ENCODE results near the gene SNRPD1. TPM values are rescaled to one million over a fixed set of nuclear protein-coding genes. Genes with fewer than 3 reads are reported as not detected.

SNRPD1 gene
- total and polyA plus RNA-seq, 9 of the 15 experiments (the other 6 are each of a cell fraction or from before 2014, with no cell fraction given): 186 to 1,063 (median 313) TPM

DNA sequence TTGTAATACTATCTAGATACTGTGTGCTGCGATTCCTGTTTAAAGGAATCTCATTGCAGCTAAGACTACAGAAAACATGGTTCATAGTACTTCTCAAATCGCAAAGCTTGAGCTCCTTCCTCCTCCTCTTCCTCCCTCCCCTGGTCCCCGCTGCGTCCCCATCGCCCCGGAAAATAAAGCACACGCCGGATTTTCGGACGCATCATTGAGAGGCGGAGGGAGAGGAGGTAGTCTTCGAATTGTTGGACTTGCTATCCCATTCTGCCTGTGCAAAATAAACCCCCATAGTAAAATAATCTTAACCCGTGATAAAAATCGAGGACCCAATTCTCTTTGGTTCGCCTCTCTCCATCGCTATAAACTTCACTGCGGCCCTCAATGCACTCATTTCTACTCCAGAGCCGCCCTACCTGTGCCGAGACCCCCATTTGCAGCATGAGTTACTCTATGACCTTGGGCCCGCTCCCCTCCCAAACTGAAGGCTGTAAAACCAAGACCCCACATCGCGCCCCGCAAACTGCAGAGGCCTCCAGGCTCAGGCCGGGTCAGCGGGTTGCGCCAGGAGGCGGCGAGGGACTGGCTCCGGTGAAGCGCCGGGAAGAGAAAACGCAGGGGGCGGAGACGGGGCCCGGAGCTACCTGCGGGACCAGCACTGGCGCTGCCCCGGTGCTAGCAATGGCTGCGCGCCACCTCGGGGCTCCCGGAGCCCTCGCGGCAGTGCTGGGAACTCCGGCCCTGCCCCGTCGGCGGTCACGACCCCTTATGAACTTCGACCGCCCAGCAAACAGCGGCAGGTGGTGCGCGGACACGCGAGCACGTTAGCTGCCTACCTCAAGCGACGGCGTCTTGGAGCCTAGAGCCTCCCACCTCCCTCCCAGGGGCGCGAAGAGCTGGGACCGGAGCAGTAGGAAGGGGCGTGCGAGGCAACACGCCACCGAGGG lies 12.3 kb upstream of the SNRPD1 start (continued):
- TF ChIP-seq JUND (IDR thresholded peaks at IDR 0.05; ENCODE audit: borderline replicate concordance, low read depth, low read length): 0 out of 2 replicates have a peak, but pooled peaks have one; percentile 14
- TF ChIP-seq JUND (tag; IDR thresholded peaks at IDR 0.05; ENCODE audit: borderline replicate concordance, low read depth, low read length): no peak
- no peak for TF ChIP-seq FOXM1 (IDR thresholded peaks at IDR 0.05; ENCODE audit: low read depth)
- TF ChIP-seq FOXM1 (CRISPR knock-in tag; IDR thresholded peaks at IDR 0.05; ENCODE audit: low read depth): peak; percentile 90; the same call in 1 of the 2 replicates
- TF ChIP-seq NR2C1 (IDR thresholded peaks at IDR 0.05): peak; percentile 91
- peak; percentile 87 for TF ChIP-seq NR2C1 (tag; IDR thresholded peaks at IDR 0.05)
- 0 out of 2 replicates have a peak, but pooled peaks have one; percentile 43 for TF ChIP-seq ZFPM2 (CRISPR knock-in tag; IDR thresholded peaks at IDR 0.05)
- TF ChIP-seq E2F5 (CRISPR knock-in tag; IDR thresholded peaks at IDR 0.05): 0 out of 2 replicates have a peak, but pooled peaks have one; percentile 67
- TF ChIP-seq ZNF224 (CRISPR knock-in tag; IDR thresholded peaks at IDR 0.05): no peak
- TF ChIP-seq, protein P1, sequence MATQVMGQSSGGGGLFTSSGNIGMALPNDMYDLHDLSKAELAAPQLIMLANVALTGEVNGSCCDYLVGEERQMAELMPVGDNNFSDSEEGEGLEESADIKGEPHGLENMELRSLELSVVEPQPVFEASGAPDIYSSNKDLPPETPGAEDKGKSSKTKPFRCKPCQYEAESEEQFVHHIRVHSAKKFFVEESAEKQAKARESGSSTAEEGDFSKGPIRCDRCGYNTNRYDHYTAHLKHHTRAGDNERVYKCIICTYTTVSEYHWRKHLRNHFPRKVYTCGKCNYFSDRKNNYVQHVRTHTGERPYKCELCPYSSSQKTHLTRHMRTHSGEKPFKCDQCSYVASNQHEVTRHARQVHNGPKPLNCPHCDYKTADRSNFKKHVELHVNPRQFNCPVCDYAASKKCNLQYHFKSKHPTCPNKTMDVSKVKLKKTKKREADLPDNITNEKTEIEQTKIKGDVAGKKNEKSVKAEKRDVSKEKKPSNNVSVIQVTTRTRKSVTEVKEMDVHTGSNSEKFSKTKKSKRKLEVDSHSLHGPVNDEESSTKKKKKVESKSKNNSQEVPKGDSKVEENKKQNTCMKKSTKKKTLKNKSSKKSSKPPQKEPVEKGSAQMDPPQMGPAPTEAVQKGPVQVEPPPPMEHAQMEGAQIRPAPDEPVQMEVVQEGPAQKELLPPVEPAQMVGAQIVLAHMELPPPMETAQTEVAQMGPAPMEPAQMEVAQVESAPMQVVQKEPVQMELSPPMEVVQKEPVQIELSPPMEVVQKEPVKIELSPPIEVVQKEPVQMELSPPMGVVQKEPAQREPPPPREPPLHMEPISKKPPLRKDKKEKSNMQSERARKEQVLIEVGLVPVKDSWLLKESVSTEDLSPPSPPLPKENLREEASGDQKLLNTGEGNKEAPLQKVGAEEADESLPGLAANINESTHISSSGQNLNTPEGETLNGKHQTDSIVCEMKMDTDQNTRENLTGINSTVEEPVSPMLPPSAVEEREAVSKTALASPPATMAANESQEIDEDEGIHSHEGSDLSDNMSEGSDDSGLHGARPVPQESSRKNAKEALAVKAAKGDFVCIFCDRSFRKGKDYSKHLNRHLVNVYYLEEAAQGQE (IDR thresholded peaks at IDR 0.05; ENCODE audit: borderline replicate concordance): no peak
- TF ChIP-seq, protein P1 (CRISPR knock-in tag; IDR thresholded peaks at IDR 0.05; ENCODE audit: low read depth): peak; percentile 61
- TF ChIP-seq SIN3A (IDR thresholded peaks at IDR 0.05; ENCODE audit: borderline replicate concordance in 2 of 2, control insufficient read depth in 1 of 2, low read depth in 2 of 2, low read length in 2 of 2): peak in 1 of 2 experiments; percentile 24; a peak in 2 of 4 replicates
- no peak for TF ChIP-seq SUPT5H (IDR thresholded peaks at IDR 0.05)
- 0 out of 2 replicates have a peak, but pooled peaks have one; percentile 48 for TF ChIP-seq KLF13 (tag; IDR thresholded peaks at IDR 0.05; ENCODE audit: borderline replicate concordance, low read depth)
- TF ChIP-seq, protein P2, sequence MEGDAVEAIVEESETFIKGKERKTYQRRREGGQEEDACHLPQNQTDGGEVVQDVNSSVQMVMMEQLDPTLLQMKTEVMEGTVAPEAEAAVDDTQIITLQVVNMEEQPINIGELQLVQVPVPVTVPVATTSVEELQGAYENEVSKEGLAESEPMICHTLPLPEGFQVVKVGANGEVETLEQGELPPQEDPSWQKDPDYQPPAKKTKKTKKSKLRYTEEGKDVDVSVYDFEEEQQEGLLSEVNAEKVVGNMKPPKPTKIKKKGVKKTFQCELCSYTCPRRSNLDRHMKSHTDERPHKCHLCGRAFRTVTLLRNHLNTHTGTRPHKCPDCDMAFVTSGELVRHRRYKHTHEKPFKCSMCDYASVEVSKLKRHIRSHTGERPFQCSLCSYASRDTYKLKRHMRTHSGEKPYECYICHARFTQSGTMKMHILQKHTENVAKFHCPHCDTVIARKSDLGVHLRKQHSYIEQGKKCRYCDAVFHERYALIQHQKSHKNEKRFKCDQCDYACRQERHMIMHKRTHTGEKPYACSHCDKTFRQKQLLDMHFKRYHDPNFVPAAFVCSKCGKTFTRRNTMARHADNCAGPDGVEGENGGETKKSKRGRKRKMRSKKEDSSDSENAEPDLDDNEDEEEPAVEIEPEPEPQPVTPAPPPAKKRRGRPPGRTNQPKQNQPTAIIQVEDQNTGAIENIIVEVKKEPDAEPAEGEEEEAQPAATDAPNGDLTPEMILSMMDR (IDR thresholded peaks at IDR 0.05 in 2 of 3, conservative IDR thresholded peaks at IDR 0.05 in 1 of 3; ENCODE audit: insufficient read depth in 2 of 3, low read depth in 1 of 3, low read length in 3 of 3): peak in 1 of 3 experiments; percentile 37; a peak in 2 of 6 replicates
- TF ChIP-seq GABPA (tag; conservative IDR thresholded peaks at IDR 0.05; ENCODE audit: low read depth): no peak

Data from K562 (cell line).